ENCODE data around the gene DUSP8. TPM values are rescaled to one million over a fixed set of nuclear protein-coding genes. Genes with fewer than 3 reads are reported as not detected.

DUSP8 gene
- total and polyA plus RNA-seq, 2 donors (not counting 1 experiment from before 2014, with no cell fraction given), result 4.3 to 7.2 TPM

Other genes starting within 250 kb of the DUSP8 start
- gene BRSK2, start 182.3 kb downstream of the DUSP8 start, total RNA-seq, result 0.79 and 1.5 TPM in 2 replicates
- gene BRSK2, start 182.3 kb downstream of the DUSP8 start, polyA plus RNA-seq, result 0.20 and 0.51 TPM in 2 replicates
- gene MOB2, start 85.5 kb downstream of the DUSP8 start, total RNA-seq, result 55.7 and 63.4 TPM in 2 replicates
- 41.9 and 57.6 TPM in 2 replicates for gene MOB2, start 85.5 kb downstream of the DUSP8 start, polyA plus RNA-seq
- not detected in 2 replicates for gene KRTAP5-1, start 13.0 kb upstream of the DUSP8 start, total RNA-seq
- not detected in 2 replicates for gene KRTAP5-1, start 13.0 kb upstream of the DUSP8 start, polyA plus RNA-seq
- not detected in 2 replicates for gene KRTAP5-2, start 26.0 kb upstream of the DUSP8 start, total RNA-seq
- 0.36 TPM in 1 of 2 replicates, not detected in the other for gene KRTAP5-2, start 26.0 kb upstream of the DUSP8 start, polyA plus RNA-seq
- not detected in 2 replicates for gene KRTAP5-3, start 36.2 kb upstream of the DUSP8 start, total RNA-seq
- not detected in 2 replicates for gene KRTAP5-3, start 36.2 kb upstream of the DUSP8 start, polyA plus RNA-seq
- gene KRTAP5-4, start 49.9 kb upstream of the DUSP8 start, total RNA-seq, result not detected in 2 replicates
- not detected in 2 replicates for gene KRTAP5-4, start 49.9 kb upstream of the DUSP8 start, polyA plus RNA-seq
- not detected in 2 replicates for gene KRTAP5-5, start 57.5 kb upstream of the DUSP8 start, total RNA-seq
- not detected in 2 replicates for gene KRTAP5-5, start 57.5 kb upstream of the DUSP8 start, polyA plus RNA-seq
- gene KRTAP5-6, start 124.9 kb upstream of the DUSP8 start, total RNA-seq, result not detected in 2 replicates
- gene KRTAP5-6, start 124.9 kb upstream of the DUSP8 start, polyA plus RNA-seq, result not detected in 2 replicates
- 1.1 and 1.7 TPM in 2 replicates for gene IFITM10, start 178.3 kb upstream of the DUSP8 start, total RNA-seq
- gene IFITM10, start 178.3 kb upstream of the DUSP8 start, polyA plus RNA-seq, result 0.09 and 0.17 TPM in 2 replicates
- 80.4 and 83.5 TPM in 2 replicates for gene CTSD, start 191.7 kb upstream of the DUSP8 start, total RNA-seq
- 33.5 and 42.2 TPM in 2 replicates for gene CTSD, start 191.7 kb upstream of the DUSP8 start, polyA plus RNA-seq

Measured in B cell (primary cell).